H1 (cell line): ENCODE data around the gene DCDC2. TPM values are rescaled to one million over a fixed set of nuclear protein-coding genes. Genes with fewer than 3 reads are reported as not detected.

ENCODE experiments used
- BCL11A ChIP-seq, 2 experiments: IDR thresholded peaks; one replicate each; pipeline ENCODE4 v1.6.1; 2011; ENCODE audit warnings: low read depth in 2 of 2, low read length in 2 of 2, mild to moderate bottlenecking in 2 of 2
- BRCA1 ChIP-seq: IDR thresholded peaks from 2 replicates; pipeline ENCODE4 v1.6.1; 2012; ENCODE audit warnings: low read depth, low read length, improper control_type of control experiment
- CBX5 ChIP-seq: fragments of 300-800, 300-1000 bp; sonication (generic); IDR thresholded peaks from 2 replicates; pipeline ENCODE4 v1.7.1; 2016; ENCODE audit warnings: antibody characterized with exemption, low read length, low read depth
- CEBPB ChIP-seq: IDR thresholded peaks from 2 replicates; pipeline ENCODE4 v1.6.1; 2012; ENCODE audit warnings: low read depth, low read length
- CHD7 ChIP-seq: fragments of 300-600 bp; sonication (generic); IDR thresholded peaks from 2 replicates; pipeline ENCODE4 v1.7.1; 2012; ENCODE audit warnings: low read length, moderate library complexity, mild to moderate bottlenecking, inconsistent platforms; ENCODE audit not compliant: insufficient replicate concordance
- JUN ChIP-seq: IDR thresholded peaks from 2 replicates; pipeline ENCODE4 v1.6.1; 2011; ENCODE audit warnings: low read depth, mild to moderate bottlenecking, improper control_type of control experiment, low read length
- JUND ChIP-seq: IDR thresholded peaks from 2 replicates; pipeline ENCODE4 v1.6.1; 2011; ENCODE audit warnings: mild to moderate bottlenecking, improper control_type of control experiment, low read length
- RAD21 ChIP-seq, 2 experiments: IDR thresholded peaks in 1 of 2; conservative IDR thresholded peaks in 1 of 2; 2 replicates each; pipeline ENCODE4 v1.6.1; 2011; ENCODE audit warnings: low read depth in 2 of 2, low read length in 2 of 2, improper control_type of control experiment in 1 of 2, inconsistent platforms in 1 of 2, mild to moderate bottlenecking in 1 of 2, moderate library complexity in 1 of 2
- SIN3A ChIP-seq, 2 experiments: IDR thresholded peaks in 1 of 2; conservative IDR thresholded peaks in 1 of 2; 2 replicates each; pipeline ENCODE4 v1.6.1; 2011 to 2012; ENCODE audit warnings: low read length in 2 of 2, improper control_type of control experiment in 1 of 2, low read depth in 1 of 2, mild to moderate bottlenecking in 1 of 2
- TAF7 ChIP-seq: optimal IDR thresholded peaks from 2 replicates; pipeline ENCODE3; 2011; ENCODE audit warnings: low read depth, mild to moderate bottlenecking, inconsistent platforms, low read length, moderate library complexity, borderline replicate concordance
- polyA plus RNA-seq, 7 experiments: library from polyadenylated mRNA; depleted of rRNA in 3 of 7; stranded (reverse) in 5 of 7; unstranded in 2 of 7; fragments of >200 nt in 5 of 7; fragments of 200-250 nt in 2 of 7; gene quantifications; 1 replicate in 5 of 7; 2 replicates in 1 of 7; 4 replicates in 1 of 7; pipeline versions ENCODE4 v1.2.1 to v1.2.3, GENCODE V29; 2011 to 2013; ENCODE audit warnings: missing spikeins in 2 of 7, mixed read lengths in 2 of 7
- total RNA-seq: library from RNA; stranded (reverse); fragmentation: NEBNext Ultra II Directional; extraction: Animal tissue kit (Norgen Biotek cat#: 25700); gene quantifications from 2 replicates; pipeline ENCODE4 v1.2.1, GENCODE V29; 2021

The DCDC2 gene
- total and polyA plus RNA-seq, 2 of the 8 experiments (the other 6 are each of a cell fraction or from before 2014, with no cell fraction given) = 0.03 to 0.15 TPM

GRCh38 chr6:24381476-24382219, 23.8 kb upstream of the DCDC2 start (continued):
- no peak for TF ChIP-seq CHD7
- TF ChIP-seq CEBPB = no peak
- TF ChIP-seq SIN3A (conservative IDR thresholded peaks at IDR 0.05 in 1 of 2, IDR thresholded peaks at IDR 0.05 in 1 of 2; ENCODE audit: low read depth in 1 of 2, low read length in 2 of 2) = no peak
- TF ChIP-seq CBX5 = no peak
- no peak for TF ChIP-seq JUN
- TF ChIP-seq JUND = no peak
- TF ChIP-seq RAD21 (IDR thresholded peaks at IDR 0.05 in 1 of 2, conservative IDR thresholded peaks at IDR 0.05 in 1 of 2; ENCODE audit: low read depth in 2 of 2, low read length in 2 of 2) = no peak
- TF ChIP-seq TAF7 = no peak
- TF ChIP-seq BCL11A (IDR thresholded peaks at IDR 0.05; ENCODE audit: low read depth in 2 of 2, low read length in 2 of 2) = no peak
- TF ChIP-seq BRCA1 = no peak
